Suprapubic skin (tissue), 4 donors: ENCODE results near the gene NPR1.

Experiments used
- POLR2A ChIP-seq, 2 donors: fragments of 450-650 bp; IDR thresholded peaks; one replicate each; pipeline ENCODE4 v1.6.1; 2017; ENCODE audit warnings: antibody characterized with exemption in 2 of 2, mild to moderate bottlenecking in 2 of 2, moderate library complexity in 2 of 2
- POLR2AphosphoS5 ChIP-seq, 3 donors: sonication (generic); formaldehyde crosslinking; IDR thresholded peaks; one replicate each; pipeline ENCODE4 v1.6.1; 2017; ENCODE audit warnings: antibody characterized with exemption in 3 of 3
- TF ChIP-seq, protein P1 (sequence below), 2 donors: fragments of 200-600 bp in 1 of 2; fragments of 450-650 bp in 1 of 2; sonication (generic) in 1 of 2; IDR thresholded peaks; one replicate each; pipeline ENCODE4 v1.5.1; 2016 to 2019; ENCODE audit warnings: antibody characterized with exemption in 2 of 2, mild to moderate bottlenecking in 1 of 2, moderate library complexity in 1 of 2

DNA sequence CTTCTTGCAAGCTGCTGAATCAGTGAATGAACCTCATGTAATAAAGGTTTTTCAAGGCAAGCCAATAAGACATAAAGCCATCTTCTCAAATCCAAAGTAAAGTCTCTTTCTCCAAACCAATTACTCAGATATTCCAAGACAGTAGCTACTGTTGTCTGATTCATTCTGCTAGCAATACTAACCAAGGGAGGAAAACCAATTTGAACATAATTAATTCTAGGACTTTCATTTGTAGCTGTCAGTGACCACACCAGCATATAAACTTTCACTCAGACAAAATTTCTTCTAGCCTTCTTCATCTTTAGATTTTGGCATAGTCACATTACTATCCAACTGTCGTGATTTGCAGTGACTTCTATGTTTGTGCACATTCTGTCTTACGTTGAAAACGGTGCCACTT, 38.8 kb downstream of the NPR1 start:
- TF ChIP-seq POLR2AphosphoS5 (IDR thresholded peaks at IDR 0.05) (no peak), POLR2A (IDR thresholded peaks at IDR 0.05) (no peak)
- TF ChIP-seq, protein P1, sequence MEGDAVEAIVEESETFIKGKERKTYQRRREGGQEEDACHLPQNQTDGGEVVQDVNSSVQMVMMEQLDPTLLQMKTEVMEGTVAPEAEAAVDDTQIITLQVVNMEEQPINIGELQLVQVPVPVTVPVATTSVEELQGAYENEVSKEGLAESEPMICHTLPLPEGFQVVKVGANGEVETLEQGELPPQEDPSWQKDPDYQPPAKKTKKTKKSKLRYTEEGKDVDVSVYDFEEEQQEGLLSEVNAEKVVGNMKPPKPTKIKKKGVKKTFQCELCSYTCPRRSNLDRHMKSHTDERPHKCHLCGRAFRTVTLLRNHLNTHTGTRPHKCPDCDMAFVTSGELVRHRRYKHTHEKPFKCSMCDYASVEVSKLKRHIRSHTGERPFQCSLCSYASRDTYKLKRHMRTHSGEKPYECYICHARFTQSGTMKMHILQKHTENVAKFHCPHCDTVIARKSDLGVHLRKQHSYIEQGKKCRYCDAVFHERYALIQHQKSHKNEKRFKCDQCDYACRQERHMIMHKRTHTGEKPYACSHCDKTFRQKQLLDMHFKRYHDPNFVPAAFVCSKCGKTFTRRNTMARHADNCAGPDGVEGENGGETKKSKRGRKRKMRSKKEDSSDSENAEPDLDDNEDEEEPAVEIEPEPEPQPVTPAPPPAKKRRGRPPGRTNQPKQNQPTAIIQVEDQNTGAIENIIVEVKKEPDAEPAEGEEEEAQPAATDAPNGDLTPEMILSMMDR (IDR thresholded peaks at IDR 0.05): no peak
